PC-3 (cell line): ENCODE results near the gene MVB12B. TPM values are rescaled to one million over a fixed set of nuclear protein-coding genes. Genes with fewer than 3 reads are reported as not detected.
A peak's percentile ranks its signal among the peaks of the same experiment; 100 is the strongest.

Source experiments
- ATAC-seq: fragments of 200-7000 bp; cut with Tn5 transposase; 2 replicates; pipeline ENCODE4 v1.9.1; 2020; ENCODE audit warnings: mild to moderate bottlenecking, moderate library complexity
- BruUV-seq: library from RNA; stranded (reverse); fragments of 400-500 nt; replicated peaks from 2 replicates; lab custom pipeline; 2021; lab: Mats Ljungman, UMichigan
- CTCF ChIA-PET: fragments of 300-600 bp; sonication (Branson Sonifier 250); formaldehyde crosslinking; loops from one replicate; lab custom pipeline; 2022; ENCODE audit warnings: antibody characterized with exemption; lab: Charles Lee
- POLR2A ChIA-PET: fragments of 300-600 bp; sonication (Branson Sonifier 250); formaldehyde crosslinking; loops from one replicate; lab custom pipeline; 2022; ENCODE audit warnings: antibody characterized with exemption; ENCODE audit not compliant: unreplicated experiment; lab: Charles Lee
- DNase-seq: peaks from one replicate; pipeline ENCODE4 v3.0.0-alpha.2; 2015
- H2AFZ ChIP-seq: fragments of 300-600 bp; sonication (generic); 2 replicates; pipeline ENCODE4 v1.6.0; 2016; ENCODE audit warnings: antibody characterized with exemption, low read length
- H3F3A ChIP-seq: fragments of 300-600 bp; sonication (generic); one replicate; pipeline ENCODE4 v1.6.0; 2017; ENCODE audit warnings: antibody characterized with exemption, low read length, control low read depth, mild to moderate bottlenecking; ENCODE audit not compliant: unreplicated experiment
- H3K27ac ChIP-seq: fragments of 300-600 bp; sonication (generic); 2 replicates; pipeline ENCODE4 v1.5.1; 2016; ENCODE audit warnings: mild to moderate bottlenecking, low read length
- H3K27me3 ChIP-seq: fragments of 300-600 bp; sonication (generic); 2 replicates; pipeline ENCODE4 v1.6.1; 2016; ENCODE audit warnings: low read length, mixed read lengths
- H3K36me3 ChIP-seq: fragments of 300-600 bp; sonication (generic); 2 replicates; pipeline ENCODE4 v1.6.1; 2016; ENCODE audit warnings: low read depth, mixed run types, low read length, mixed read lengths
- H3K4me1 ChIP-seq: fragments of 300-600 bp; sonication (generic); 2 replicates; pipeline ENCODE4 v1.5.1; 2016; ENCODE audit warnings: low read length; ENCODE audit not compliant: insufficient read depth
- H3K4me2 ChIP-seq: fragments of 300-600 bp; sonication (generic); 2 replicates; pipeline ENCODE4 v1.6.0; 2016; ENCODE audit warnings: low read length
- H3K4me3 ChIP-seq: fragments of 300-600 bp; sonication (generic); 2 replicates; pipeline ENCODE4 v1.5.1; 2016; ENCODE audit warnings: mild to moderate bottlenecking, low read length, mixed read lengths
- H3K79me2 ChIP-seq: fragments of 300-600 bp; sonication (generic); 2 replicates; pipeline ENCODE4 v1.6.1; 2017; ENCODE audit warnings: low read length, mixed read lengths
- H3K9ac ChIP-seq: fragments of 300-600 bp; sonication (generic); 2 replicates; pipeline ENCODE4 v1.6.0; 2016; ENCODE audit warnings: mild to moderate bottlenecking, low read length
- H3K9me2 ChIP-seq: fragments of 300-600 bp; sonication (generic); replicated peaks from 2 replicates; pipeline ENCODE4 v1.6.1; 2016; ENCODE audit warnings: mixed run types, low read length, mixed read lengths
- H3K9me3 ChIP-seq: fragments of 300-600 bp; sonication (generic); 2 replicates; pipeline ENCODE4 v1.6.1; 2016; ENCODE audit warnings: low read length, mixed read lengths
- H4K20me1 ChIP-seq: fragments of 300-600 bp; sonication (generic); 2 replicates; pipeline ENCODE4 v1.6.1; 2016; ENCODE audit warnings: low read length, mixed read lengths
- CTCF ChIP-seq: fragments of 300-600 bp; sonication (generic); conservative IDR thresholded peaks from 2 replicates; pipeline ENCODE4 v1.5.1; 2017; ENCODE audit warnings: antibody characterized with exemption, low read depth, mild to moderate bottlenecking, low read length
- EZH2 ChIP-seq: fragments of 300-600 bp; sonication (generic); IDR thresholded peaks from one replicate; pipeline ENCODE4 v1.6.1; 2017; ENCODE audit warnings: antibody characterized with exemption, mild to moderate bottlenecking, low read length; ENCODE audit not compliant: unreplicated experiment
- EZH2phosphoT487 ChIP-seq: fragments of 300-600 bp; sonication (generic); IDR thresholded peaks from 2 replicates; pipeline ENCODE4 v1.6.1; 2018; ENCODE audit warnings: mild to moderate bottlenecking, antibody characterized with exemption, low read length, borderline replicate concordance
- intact Hi-C: fragments of 100-400 bp; cut with micrococcal nuclease; formaldehyde crosslinking; loops from 2 replicates; pipeline ENCODE4 v1.9.0; 2023
- total RNA-seq: library from RNA; depleted of rRNA; stranded (reverse); fragments of >200 nt; gene quantifications from 2 replicates; pipeline ENCODE4 v1.2.3, GENCODE V29; 2014

MVB12B gene
- total RNA-seq, 1 experiment from 2014 or later, result 7.2 TPM

- Histone ChIP-seq H3K79me2 (no peaks in the 10 kb centered on the region), H3K27me3 (no peaks in the 10 kb centered on the region), H3K4me1 (peaks cover 18% of the 10 kb centered on the region), H3K9ac (no peak overlapping the region), H2AFZ (no peak overlapping the region), H3K27ac (no peak overlapping the region), H3K9me3 (no peaks in the 10 kb centered on the region), H4K20me1 (no peaks in the 10 kb centered on the region), H3K4me2 (no peak overlapping the region), H3K4me3 (no peak overlapping the region), H3K9me2 (no peaks in the 10 kb centered on the region), H3K36me3 (no peaks in the 10 kb centered on the region), H3F3A (no peaks in the 10 kb centered on the region)
- intact Hi-C loops, result no loop called here
- ATAC-seq, result no peak
- TF ChIP-seq EZH2phosphoT487 (no peak), CTCF (no peak), EZH2 (no peak)
- ChIA-PET CTCF (no interaction called here), POLR2A (no interaction called here)
- no peak for DNase-seq
- BruUV-seq, result no TSS peak
Observed at GRCh38 chr9:126410229-126410628, 83.6 kb downstream of the MVB12B start.

- no peak overlapping the region for H2AFZ ChIP-seq
- H3K27me3 ChIP-seq, result no peaks in the 10 kb centered on the region
- no peaks in the 10 kb centered on the region for H3K36me3 ChIP-seq
- no peaks in the 10 kb centered on the region for H4K20me1 ChIP-seq
- POLR2A ChIA-PET, result no interaction called here
- no peak overlapping the region for H3K4me3 ChIP-seq
- H3F3A ChIP-seq, result no peaks in the 10 kb centered on the region
- no TSS peak for BruUV-seq
- no peaks in the 10 kb centered on the region for H3K9me3 ChIP-seq
- H3K9ac ChIP-seq, result no peak overlapping the region
- no peaks in the 10 kb centered on the region for H3K79me2 ChIP-seq
- peaks cover 15% of the 10 kb centered on the region for H3K4me1 ChIP-seq
- DNase-seq (peak; percentile 16), ATAC-seq (no peak)
- no peak for TF ChIP-seq EZH2phosphoT487
- intact Hi-C loops, result no loop called here
- H3K27ac ChIP-seq, result no peak overlapping the region
- no peaks in the 10 kb centered on the region for H3K9me2 ChIP-seq
- CTCF ChIA-PET, result no interaction called here
- no peak overlapping the region for H3K4me2 ChIP-seq
Observed at GRCh38 chr9:126411225-126411947, 84.8 kb downstream of the MVB12B start.

- no peaks in the 10 kb centered on the region for H3K36me3 ChIP-seq
- no peak for TF ChIP-seq CTCF
- no peak for TF ChIP-seq EZH2
- no peak for TF ChIP-seq EZH2phosphoT487
- no peaks in the 10 kb centered on the region for H4K20me1 ChIP-seq
- H2AFZ ChIP-seq, result no peak overlapping the region
- H3K27me3 ChIP-seq, result no peaks in the 10 kb centered on the region
- H3K27ac ChIP-seq, result no peak overlapping the region
- H3K9me2 ChIP-seq, result no peaks in the 10 kb centered on the region
- intact Hi-C loops, result no loop called here
- H3K4me3 ChIP-seq, result no peak overlapping the region
- no TSS peak for BruUV-seq
- ATAC-seq (no peak), DNase-seq (no peak)
- ChIA-PET CTCF (no interaction called here), POLR2A (no interaction called here)
- H3F3A ChIP-seq, result no peaks in the 10 kb centered on the region
- no peaks in the 10 kb centered on the region for H3K79me2 ChIP-seq
- no peaks in the 10 kb centered on the region for H3K9me3 ChIP-seq
- peaks cover 10% of the 10 kb centered on the region for H3K4me1 ChIP-seq
- no peak overlapping the region for H3K4me2 ChIP-seq
- H3K9ac ChIP-seq, result no peak overlapping the region
Observed at GRCh38 chr9:126411948-126412284, 85.3 kb downstream of the MVB12B start.
